Glutamatergic neuron (in vitro differentiated cells): ENCODE measurements around the gene UTRN. TPM values are rescaled to one million over a fixed set of nuclear protein-coding genes. Genes with fewer than 3 reads are reported as not detected.

ENCODE experiments used
- total RNA-seq: library from RNA; stranded (reverse); fragmentation: NEBNext Ultra II Directional; extraction: Animal tissue kit (Norgen Biotek cat#: 25700); gene quantifications from one replicate; pipeline ENCODE4 v1.2.1, GENCODE V29; 2021; ENCODE audit not compliant: unreplicated experiment

Gene UTRN
- total RNA-seq, 1 donor from 2014 or later, result 24.3 TPM

Other genes with a start within 250 kb of the UTRN start
- gene SF3B5, start 189.8 kb upstream of the UTRN start, total RNA-seq, result 98.0 TPM
- not detected for gene STX11, start 134.8 kb upstream of the UTRN start, total RNA-seq